Osteoblast (primary cell): ENCODE data around the gene EGFR. TPM values are rescaled to one million over a fixed set of nuclear protein-coding genes. Genes with fewer than 3 reads are reported as not detected.

Experiments
- DNase-seq: peaks from one replicate; pipeline ENCODE4 v3.0.0; 2011; ENCODE audit warnings: low spot score, mixed read lengths; ENCODE audit not compliant: insufficient read length; ENCODE audit errors: missing footprints
- H2AFZ ChIP-seq: 2 replicates; pipeline ENCODE4 v1.6.0; 2011; ENCODE audit warnings: mild to moderate bottlenecking, low read length
- H3K27ac ChIP-seq: 2 replicates; pipeline ENCODE4 v1.5.1; 2011; ENCODE audit warnings: mild to moderate bottlenecking, low read depth, low read length, moderate library complexity
- H3K27me3 ChIP-seq: 2 replicates; pipeline ENCODE4 v1.6.0; 2012; ENCODE audit warnings: mild to moderate bottlenecking, control low read depth, inconsistent platforms, low read length, moderate library complexity; ENCODE audit not compliant: insufficient read depth
- H3K36me3 ChIP-seq: 2 replicates; pipeline ENCODE4 v1.5.1; 2011; ENCODE audit warnings: mild to moderate bottlenecking, low read length, control low read depth, moderate library complexity; ENCODE audit not compliant: insufficient read depth
- H3K4me1 ChIP-seq: 2 replicates; pipeline ENCODE4 v1.5.1; 2011; ENCODE audit warnings: mild to moderate bottlenecking, low read length, control low read depth, moderate library complexity; ENCODE audit not compliant: insufficient read depth
- H3K4me2 ChIP-seq: 2 replicates; pipeline ENCODE4 v1.6.0; 2011; ENCODE audit warnings: mild to moderate bottlenecking, low read length; ENCODE audit not compliant: insufficient read depth
- H3K4me3 ChIP-seq: fragments of 200-600 bp; sonication (generic); 3 replicates; pipeline ENCODE4 v1.5.1; 2012; ENCODE audit warnings: mild to moderate bottlenecking, low read length, inconsistent platforms; ENCODE audit not compliant: insufficient read depth
- H3K79me2 ChIP-seq: 2 replicates; pipeline ENCODE4 v1.6.0; 2012; ENCODE audit warnings: mild to moderate bottlenecking, low read length, control low read depth, inconsistent platforms; ENCODE audit not compliant: insufficient read depth
- H3K9me3 ChIP-seq: 2 replicates; pipeline ENCODE4 v1.5.1; 2011; ENCODE audit warnings: low read depth, low read length, control low read depth
- H4K20me1 ChIP-seq: 2 replicates; pipeline ENCODE4 v1.6.0; 2012; ENCODE audit warnings: mild to moderate bottlenecking, low read length, control low read depth; ENCODE audit not compliant: insufficient read depth
- CTCF ChIP-seq: IDR thresholded peaks from 2 replicates; pipeline ENCODE4 v1.5.1; 2011; ENCODE audit warnings: mild to moderate bottlenecking, low read depth, low read length, moderate library complexity; ENCODE audit errors: extremely low read depth
- total RNA-seq: library from RNA; depleted of rRNA; stranded (reverse); fragments of >200 nt; gene quantifications from 2 replicates; pipeline ENCODE4 v1.2.3, GENCODE V29; 2012

The EGFR gene
- total RNA-seq, 1 donor = 104 TPM

DNA sequence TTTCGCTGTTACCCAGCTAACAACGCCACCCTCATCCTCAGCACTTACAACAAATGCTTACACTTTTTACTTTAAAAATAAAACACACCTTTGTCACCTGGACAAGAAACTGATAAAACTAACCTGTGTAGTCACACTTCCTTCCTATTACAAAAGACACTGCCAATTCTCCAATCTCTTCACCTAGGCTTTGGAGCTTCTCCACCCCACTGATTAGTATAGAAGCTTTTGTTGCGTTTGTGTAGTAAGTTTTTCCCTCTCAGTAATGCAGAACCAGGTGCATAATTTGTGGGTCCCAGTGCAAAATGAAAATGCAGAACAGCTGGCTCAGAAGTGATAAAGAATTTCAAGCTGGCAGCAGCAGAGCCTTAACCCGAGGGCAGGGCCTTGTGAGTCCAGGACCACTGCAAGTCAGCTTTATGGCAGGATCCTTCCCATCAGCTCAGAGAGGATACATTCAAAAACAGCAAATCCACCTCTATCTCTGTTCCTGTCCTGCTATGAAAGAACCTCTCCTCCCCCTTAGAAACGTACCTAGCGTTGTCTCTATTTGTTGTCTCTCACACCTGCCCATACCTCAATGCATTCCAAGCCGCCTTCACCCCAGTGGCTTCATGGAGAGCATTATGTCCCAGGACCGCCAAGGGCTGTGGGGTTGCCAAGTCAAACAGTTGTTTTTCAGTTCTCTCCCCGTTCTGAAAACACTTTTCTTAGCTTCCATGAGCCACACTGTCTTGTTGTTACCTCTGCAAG is 40.3 kb upstream of the EGFR start:
- DNase-seq = no peak
- Histone ChIP-seq H2AFZ (peak overlapping the region; percentile 36), H3K79me2 (no peaks in the 10 kb centered on the region), H3K4me1 (no peaks in the 10 kb centered on the region), H3K36me3 (no peaks in the 10 kb centered on the region), H3K27ac (no peak overlapping the region), H4K20me1 (no peaks in the 10 kb centered on the region), H3K27me3 (no peaks in the 10 kb centered on the region), H3K4me2 (no peak overlapping the region), H3K9me3 (no peaks in the 10 kb centered on the region), H3K4me3 (no peak overlapping the region)
- TF ChIP-seq CTCF = no peak

DNA sequence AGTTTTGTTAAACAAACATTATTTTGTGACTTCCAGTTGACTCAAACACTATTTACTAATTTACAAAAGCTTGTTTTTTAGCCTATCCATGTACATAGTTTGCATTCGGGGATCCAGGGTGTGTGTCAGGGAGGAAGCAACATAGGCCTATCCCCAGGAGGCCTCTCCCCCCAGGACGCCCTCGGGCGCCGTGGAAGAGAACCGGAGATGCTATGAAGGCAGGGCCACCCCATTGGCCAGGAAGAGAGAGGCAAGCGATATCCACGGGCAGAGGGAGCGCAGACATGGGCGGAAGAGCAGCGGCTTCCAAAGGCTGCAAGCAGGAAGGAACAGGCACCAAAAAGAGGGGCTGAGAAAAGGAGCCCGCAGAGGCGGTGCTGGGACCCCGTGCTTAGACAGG is 38.3 kb upstream of the EGFR start:
- Histone ChIP-seq H3K79me2 (no peaks in the 10 kb centered on the region), H3K36me3 (no peaks in the 10 kb centered on the region), H3K9me3 (no peaks in the 10 kb centered on the region), H3K4me1 (peaks cover 9% of the 10 kb centered on the region), H3K27me3 (no peaks in the 10 kb centered on the region), H3K4me2 (no peak overlapping the region), H3K4me3 (no peak overlapping the region), H2AFZ (no peak overlapping the region), H4K20me1 (no peaks in the 10 kb centered on the region), H3K27ac (no peak overlapping the region)
- no peak for TF ChIP-seq CTCF
- no peak for DNase-seq

GRCh38 chr7:54981913-54982312 is 36.9 kb upstream of the EGFR start:
- no peak overlapping the region for H2AFZ ChIP-seq
- no peak for TF ChIP-seq CTCF
- no peak overlapping the region for H3K4me2 ChIP-seq
- H3K4me3 ChIP-seq = no peak overlapping the region
- no peaks in the 10 kb centered on the region for H3K9me3 ChIP-seq
- no peak for DNase-seq
- no peaks in the 10 kb centered on the region for H3K27me3 ChIP-seq
- peaks cover 19% of the 10 kb centered on the region for H3K4me1 ChIP-seq
- no peaks in the 10 kb centered on the region for H4K20me1 ChIP-seq
- H3K27ac ChIP-seq = no peak overlapping the region
- no peaks in the 10 kb centered on the region for H3K36me3 ChIP-seq
- no peaks in the 10 kb centered on the region for H3K79me2 ChIP-seq

GRCh38 chr7:54985426-54986330 is 33.1 kb upstream of the EGFR start:
- Histone ChIP-seq H3K4me3 (peak overlapping the region; percentile 53), H3K9me3 (no peaks in the 10 kb centered on the region)
- peak; percentile 85 for DNase-seq

More at GRCh38 chr7:54985426-54986330, 33.1 kb upstream of the EGFR start:
- H3K27me3 ChIP-seq = no peaks in the 10 kb centered on the region
- H3K27ac ChIP-seq = peak overlapping the region; percentile 97
- peak overlapping the region; percentile 78 for H2AFZ ChIP-seq
- H3K36me3 ChIP-seq = no peaks in the 10 kb centered on the region
- H4K20me1 ChIP-seq = no peaks in the 10 kb centered on the region
- no peak for TF ChIP-seq CTCF
- H3K4me2 ChIP-seq = peak overlapping the region; percentile 81
- H3K79me2 ChIP-seq = no peaks in the 10 kb centered on the region
- H3K4me1 ChIP-seq = peaks cover 19% of the 10 kb centered on the region
